HuH-7 (cell line): ENCODE results near the gene BTLA.
"Not testable (repeated sequence)": the region's sequence is repeated elsewhere in the genome, so short reads cannot be mapped to it uniquely, and the experiment has no call there.

Experiments used
- DNase-seq: peaks from one replicate; pipeline ENCODE4 v3.0.0; 2011; ENCODE audit warnings: low spot score

The BTLA gene

GRCh38 chr3:112489674-112490479 is 9.4 kb downstream of the BTLA start:
- DNase-seq = no peak

GRCh38 chr3:112486811-112487505 is 12.3 kb downstream of the BTLA start:
- DNase-seq = no peak

GRCh38 chr3:112484352-112484751 is 14.9 kb downstream of the BTLA start:
- no peak for DNase-seq

DNA sequence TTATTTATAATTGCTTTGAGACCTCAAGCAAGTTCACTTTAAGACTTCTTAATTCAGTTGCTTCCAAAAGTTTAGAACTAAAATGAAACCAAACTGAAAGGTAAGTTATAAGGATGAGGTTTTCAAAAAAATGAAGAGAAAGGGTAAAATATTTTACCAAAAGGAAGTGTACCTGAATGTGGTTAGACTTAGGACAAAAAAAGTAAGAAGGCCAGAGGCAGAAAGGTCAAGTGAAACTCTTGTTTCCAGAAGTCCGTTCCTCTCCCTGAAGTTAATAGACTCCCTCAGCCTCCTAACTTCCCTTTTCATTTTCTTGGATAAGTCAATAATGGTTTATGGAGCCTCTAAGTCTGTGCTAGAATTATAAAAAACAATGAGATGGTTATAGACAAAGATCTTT is 16.6 kb downstream of the BTLA start:
- no peak for DNase-seq

GRCh38 chr3:112481302-112481721 is 18.0 kb downstream of the BTLA start:
- no peak for DNase-seq

DNA sequence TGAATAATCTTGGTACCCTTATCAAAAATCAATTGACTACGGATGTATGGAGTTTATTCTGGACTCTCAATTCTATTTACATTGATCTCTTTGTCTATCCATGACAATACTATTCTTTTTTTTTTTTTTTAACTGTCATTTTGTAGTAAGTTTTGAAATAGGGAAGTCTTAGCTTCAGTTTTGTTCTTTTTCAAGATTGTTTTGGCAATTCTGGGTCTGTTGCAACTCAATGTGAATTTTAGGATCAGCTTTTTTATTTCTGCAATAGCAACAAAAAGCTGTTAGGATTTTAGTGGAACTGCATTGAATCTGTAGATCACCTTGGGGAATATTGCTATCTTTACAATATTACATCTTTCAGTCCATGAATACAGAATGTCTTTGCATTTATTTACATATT is 21.4 kb downstream of the BTLA start:
- no peak for DNase-seq

- no peak for DNase-seq
These were observed 22.9 kb downstream of the BTLA start for GRCh38 chr3:112476346-112476745.

DNA sequence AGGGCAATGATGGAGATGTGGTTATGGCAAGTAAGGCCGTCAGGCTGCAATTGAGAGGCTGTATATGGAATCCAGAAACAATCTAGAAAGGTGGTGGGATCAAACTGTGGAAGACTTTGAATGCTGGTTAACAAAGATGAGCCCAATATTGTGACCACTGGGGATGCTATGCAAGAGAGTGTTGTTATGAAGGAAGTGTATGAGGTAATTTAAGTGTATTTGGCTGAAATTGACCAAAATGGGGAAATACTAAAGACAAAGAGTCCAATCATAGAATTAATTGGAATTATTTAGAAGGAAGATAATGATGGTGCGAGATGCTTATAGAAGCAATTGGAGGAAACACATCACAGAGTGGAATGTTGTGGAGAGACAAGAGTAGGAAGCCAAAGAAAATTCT is 24.5 kb downstream of the BTLA start:
- DNase-seq = no peak

- no peak for DNase-seq
These were observed 26.6 kb downstream of the BTLA start for GRCh38 chr3:112472691-112473090.

- no peak for DNase-seq
These were observed 27.5 kb downstream of the BTLA start for GRCh38 chr3:112471596-112472325.

GRCh38 chr3:112470788-112471187 is 28.5 kb downstream of the BTLA start:
- DNase-seq = no peak

GRCh38 chr3:112469671-112470070 is 29.6 kb downstream of the BTLA start:
- DNase-seq = no peak

- DNase-seq = no peak
These were observed 31.7 kb downstream of the BTLA start for GRCh38 chr3:112467539-112467938.

DNA sequence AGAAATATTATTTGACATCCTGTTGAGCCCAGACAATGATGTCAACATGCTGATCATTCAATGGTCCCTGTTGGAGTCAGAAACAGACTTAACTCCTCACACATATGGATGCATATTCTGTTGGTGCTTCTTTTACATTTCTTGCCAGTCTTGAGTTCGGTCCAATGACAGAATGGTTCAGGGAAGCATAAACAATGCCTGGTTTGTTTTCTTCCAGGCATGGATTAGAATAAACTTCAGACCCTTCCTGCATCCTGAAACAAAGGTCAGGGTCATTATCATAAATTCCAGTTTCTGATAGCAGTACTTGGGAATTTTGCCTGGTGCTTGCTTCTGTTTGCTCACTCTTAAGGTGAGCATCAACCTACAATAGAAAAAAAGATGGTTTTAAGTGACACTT is 33.3 kb downstream of the BTLA start:
- DNase-seq = no peak

GRCh38 chr3:112464264-112464663 is 35.0 kb downstream of the BTLA start:
- no peak for DNase-seq

GRCh38 chr3:112463250-112463649 is 36.0 kb downstream of the BTLA start:
- DNase-seq = no peak

GRCh38 chr3:112461787-112462186 is 37.5 kb downstream of the BTLA start:
- not testable (repeated sequence) for DNase-seq

- DNase-seq = no peak
These were observed 38.6 kb downstream of the BTLA start for GRCh38 chr3:112460519-112461195.

- DNase-seq = no peak
These were observed 39.5 kb downstream of the BTLA start for GRCh38 chr3:112459750-112460149.

DNA sequence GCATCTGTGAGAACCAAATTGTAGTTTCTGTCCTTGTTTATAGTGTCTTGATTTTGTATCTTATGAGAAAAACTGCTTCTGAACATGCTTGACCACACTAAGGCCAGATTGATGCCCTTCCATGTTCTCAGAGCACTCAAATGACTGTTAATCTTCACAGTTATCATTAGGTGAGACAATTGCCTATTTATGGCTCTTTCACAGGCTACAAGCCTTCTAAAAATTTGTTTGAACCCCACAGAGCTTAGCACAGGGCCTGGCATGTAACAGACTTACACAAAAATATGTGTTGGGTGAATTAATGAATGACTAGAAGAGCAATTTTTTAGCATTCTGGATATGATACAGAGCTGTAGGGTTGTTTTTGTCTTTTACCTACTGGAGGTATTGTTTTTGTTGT is 43.1 kb downstream of the BTLA start:
- DNase-seq = no peak

- DNase-seq = no peak
These were observed 50.3 kb downstream of the BTLA start for GRCh38 chr3:112448939-112449338.

DNA sequence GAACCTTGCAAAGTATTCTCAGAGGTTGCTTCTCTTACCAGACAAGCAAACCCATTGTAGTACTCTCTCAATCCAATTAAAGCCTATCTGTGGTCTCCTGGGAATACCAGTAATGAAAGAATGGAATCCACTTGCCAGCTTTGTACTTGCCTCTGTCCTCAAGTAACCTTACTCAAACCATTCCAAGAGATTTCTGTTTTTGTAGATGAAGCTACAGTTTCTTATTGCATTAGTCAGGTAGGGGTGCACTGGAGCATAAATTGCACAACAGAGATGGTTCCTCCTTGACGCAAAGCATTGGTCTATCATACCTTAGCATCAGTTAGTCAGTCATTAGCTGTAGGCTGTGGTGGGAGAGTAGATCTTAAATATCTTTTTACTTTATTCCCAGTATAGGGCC is 52.9 kb downstream of the BTLA start:
- DNase-seq = no peak
